Stimulated activated naive B cell treated with anti-CD40 and anti-IgM and Interleukin-4, amounts not matched to agents 10 μg/mL and 1 μg/mL and 100 μg/mL, for 72 hours (primary cell): ENCODE measurements around the gene TFIP11.

Experiments
- ATAC-seq, 2 donors: fragments of 150-1000 bp; cut with Tn5 transposase; replicated peaks; 2 replicates each; pipeline ENCODE4 v1.10.0; 2021; ENCODE audit warnings: moderate library complexity in 1 of 2
- DNase-seq: peaks from one replicate; pipeline ENCODE4 v3.0.0; 2021
- H3K27ac Mint-ChIP-seq: one replicate; pipeline ENCODE4 v1.8.0; 2022; ENCODE audit warnings: mild to moderate bottlenecking, mixed read lengths
- H3K27me3 Mint-ChIP-seq, 2 donors: one replicate each; pipeline ENCODE4 v1.8.0; 2022; ENCODE audit warnings: mixed read lengths in 2 of 2
- H3K36me3 Mint-ChIP-seq, 2 donors: one replicate each; pipeline ENCODE4 v1.8.0; 2022; ENCODE audit warnings: mixed read lengths in 2 of 2, mild to moderate bottlenecking in 1 of 2
- H3K4me1 Mint-ChIP-seq, 2 donors: one replicate each; pipeline ENCODE4 v1.8.0; 2022; ENCODE audit warnings: mixed read lengths in 2 of 2, mild to moderate bottlenecking in 1 of 2
- H3K4me3 Mint-ChIP-seq, 2 donors: one replicate each; pipeline ENCODE4 v1.8.0; 2022; ENCODE audit warnings: mild to moderate bottlenecking in 2 of 2, mixed read lengths in 2 of 2, moderate library complexity in 1 of 2
- H3K9me3 Mint-ChIP-seq, 2 donors: one replicate each; pipeline ENCODE4 v1.8.0; 2022; ENCODE audit warnings: mixed read lengths in 2 of 2, mild to moderate bottlenecking in 1 of 2

TFIP11 gene

DNA sequence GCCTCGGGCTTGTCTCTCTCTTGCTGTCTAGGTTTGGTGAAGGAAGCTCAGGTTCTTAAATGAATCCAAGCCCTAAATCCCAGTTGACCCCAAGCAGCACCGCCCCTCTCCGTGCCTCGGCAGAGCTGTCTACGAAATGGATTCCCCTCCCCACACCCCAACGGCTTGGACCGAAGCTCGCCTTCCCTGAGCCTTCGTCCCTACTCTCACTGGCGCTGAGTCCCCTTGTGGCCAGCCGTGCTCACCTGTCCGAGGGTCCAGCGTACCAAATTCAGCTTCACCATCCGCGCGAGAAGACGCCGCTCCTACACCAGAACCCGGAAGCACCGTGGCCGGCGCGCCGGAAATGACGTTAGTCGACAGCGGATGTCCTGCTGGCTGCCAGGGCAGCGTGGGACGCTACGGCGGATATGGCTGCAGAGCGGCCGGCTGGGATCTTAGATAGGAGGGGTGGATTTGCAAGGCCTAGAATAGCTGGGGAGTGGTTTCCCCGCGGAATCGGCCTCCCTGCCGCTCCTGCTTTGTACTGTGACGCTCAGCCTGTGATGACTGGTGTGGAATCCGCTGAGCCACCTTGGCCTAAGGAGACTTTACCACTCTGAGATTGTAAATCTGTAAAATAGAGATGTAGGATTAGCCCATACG lies at the start of gene TFIP11:
Gene TFIP11 (minus strand): TSS at position 325 of the 645 bp plus-strand sequence. CDS start 2,201 bp downstream, outside the sequence.
- H3K4me3 Mint-ChIP-seq: peak within 1 kb of the TSS; percentile 97 to 100
- peak; percentile 100 for ATAC-seq
- H3K9me3 Mint-ChIP-seq: no peaks in the 10 kb centered on the region
- peaks cover 25 to 37% of the 10 kb centered on the region in 2 donors for H3K4me1 Mint-ChIP-seq
- H3K27me3 Mint-ChIP-seq: no peaks in the 10 kb centered on the region
- peak; percentile 85 for DNase-seq
- peak within 1 kb of the TSS; percentile 98 for H3K27ac Mint-ChIP-seq
- H3K36me3 Mint-ChIP-seq: peaks cover 17 to 21% of the 10 kb centered on the region in 2 donors

DNA sequence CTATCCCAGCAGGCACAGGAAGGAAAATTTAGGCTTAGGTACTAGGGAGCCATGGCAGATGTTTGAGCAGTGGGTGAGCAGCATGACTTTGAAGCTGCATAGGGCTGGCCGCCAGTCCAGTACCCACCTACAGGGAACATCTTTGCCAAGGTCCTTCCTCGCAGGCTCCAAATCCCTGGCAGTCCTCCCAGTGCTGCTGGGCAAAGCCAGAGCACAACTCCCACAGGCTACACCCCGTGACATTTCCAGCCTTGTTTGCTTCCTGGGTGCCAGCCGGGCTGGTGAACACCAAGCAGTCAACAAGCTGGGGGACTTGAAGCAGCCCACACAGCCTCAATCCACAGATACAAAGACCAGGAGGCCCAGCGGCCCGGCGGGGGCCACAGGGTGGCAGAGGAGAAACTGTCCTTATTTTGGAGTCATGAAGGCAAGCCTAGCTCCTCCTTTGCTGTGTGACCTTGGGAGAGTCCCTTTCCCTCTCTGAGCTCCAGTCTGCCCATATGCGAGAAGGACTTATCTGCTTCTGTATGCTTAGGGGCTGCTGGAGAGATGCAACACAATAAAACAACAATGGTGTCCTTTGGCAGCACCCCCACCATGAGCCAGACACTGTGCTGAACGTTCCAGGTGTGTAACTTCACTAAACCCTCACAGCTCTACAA lies 49.6 kb upstream of the TFIP11 start:
- peaks cover 12 to 20% of the 10 kb centered on the region in 2 donors for H3K4me1 Mint-ChIP-seq
- no peak overlapping the region for H3K4me3 Mint-ChIP-seq
- ATAC-seq: no peak
- no peaks in the 10 kb centered on the region for H3K9me3 Mint-ChIP-seq
- no peak overlapping the region for H3K27ac Mint-ChIP-seq
- peaks cover 5 to 13% of the 10 kb centered on the region in 2 donors for H3K36me3 Mint-ChIP-seq
- H3K27me3 Mint-ChIP-seq: no peaks in the 10 kb centered on the region
- no peak for DNase-seq

DNA sequence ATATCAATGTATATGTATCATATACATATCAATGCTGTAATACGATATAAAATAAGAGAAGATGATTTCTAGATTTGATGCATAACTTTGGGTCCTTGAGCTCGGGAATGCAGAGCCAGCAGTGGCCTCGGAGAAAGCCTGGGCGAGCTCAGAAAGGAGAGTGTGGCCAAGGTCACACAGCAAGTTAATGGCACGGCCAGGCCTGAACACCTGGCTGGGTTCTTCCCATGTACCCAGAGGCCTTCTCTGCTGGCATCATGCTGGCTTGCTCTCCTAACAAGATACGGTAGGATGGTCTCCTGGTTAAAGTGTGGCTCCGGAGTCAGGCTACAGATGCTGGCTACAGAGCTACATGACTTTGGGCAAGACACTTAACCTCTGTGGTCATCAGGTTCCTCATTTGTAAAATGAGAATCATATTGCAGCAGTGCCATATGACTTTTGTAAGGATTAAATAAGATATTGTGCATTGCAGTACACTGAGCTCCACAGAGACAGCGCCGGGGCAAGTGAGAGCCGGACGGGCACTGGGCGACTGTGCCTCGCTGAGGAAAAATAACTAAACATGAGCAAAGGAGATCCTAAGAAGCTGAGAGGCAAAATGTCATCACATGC lies 47.8 kb upstream of the TFIP11 start:
- no peaks in the 10 kb centered on the region for H3K9me3 Mint-ChIP-seq
- H3K27ac Mint-ChIP-seq: no peak overlapping the region
- ATAC-seq (no peak), DNase-seq (no peak)
- no peaks in the 10 kb centered on the region for H3K27me3 Mint-ChIP-seq
- H3K4me3 Mint-ChIP-seq: no peak overlapping the region
- peaks cover 6 to 11% of the 10 kb centered on the region in 2 donors for H3K4me1 Mint-ChIP-seq
- H3K36me3 Mint-ChIP-seq: peaks cover 2 to 10% of the 10 kb centered on the region in 2 donors

DNA sequence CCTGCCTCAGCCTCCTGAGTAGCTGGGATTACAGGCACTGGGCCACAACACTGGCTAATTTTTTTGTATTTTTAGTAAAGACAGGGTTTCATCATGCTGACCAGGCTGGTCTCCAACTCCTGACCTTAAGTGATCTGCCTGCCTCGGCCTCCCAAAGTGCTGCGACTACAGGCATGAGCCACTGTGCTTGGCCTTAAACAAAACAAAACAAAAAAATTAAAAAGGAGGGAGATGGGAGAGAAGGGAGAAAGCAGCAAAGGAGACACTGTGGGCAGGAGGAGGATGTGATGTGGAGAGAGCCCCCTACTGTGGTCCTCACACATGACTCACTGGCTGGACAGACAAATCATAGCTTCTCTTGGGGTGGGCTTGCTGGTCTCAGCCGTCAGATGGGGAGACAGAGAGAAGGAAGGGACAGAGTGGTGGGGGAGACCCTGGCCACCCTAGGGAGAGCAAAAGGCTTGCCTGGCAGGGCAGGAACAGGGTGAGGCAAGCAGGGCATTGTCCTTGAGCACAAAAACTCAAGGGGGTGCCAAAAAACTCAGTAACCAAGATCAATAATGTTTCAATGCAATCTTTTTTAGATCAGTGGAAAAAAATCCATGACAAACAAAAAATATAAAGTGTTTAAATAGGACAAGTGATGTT lies 46.1 kb upstream of the TFIP11 start:
- H3K4me3 Mint-ChIP-seq: no peak overlapping the region
- H3K36me3 Mint-ChIP-seq: peaks cover 0 to 10% of the 10 kb centered on the region in 2 donors
- peaks cover 5 to 15% of the 10 kb centered on the region in 2 donors for H3K4me1 Mint-ChIP-seq
- H3K27ac Mint-ChIP-seq: no peak overlapping the region
- no peaks in the 10 kb centered on the region for H3K9me3 Mint-ChIP-seq
- no peaks in the 10 kb centered on the region for H3K27me3 Mint-ChIP-seq
- no peak for DNase-seq
- no peak for ATAC-seq

DNA sequence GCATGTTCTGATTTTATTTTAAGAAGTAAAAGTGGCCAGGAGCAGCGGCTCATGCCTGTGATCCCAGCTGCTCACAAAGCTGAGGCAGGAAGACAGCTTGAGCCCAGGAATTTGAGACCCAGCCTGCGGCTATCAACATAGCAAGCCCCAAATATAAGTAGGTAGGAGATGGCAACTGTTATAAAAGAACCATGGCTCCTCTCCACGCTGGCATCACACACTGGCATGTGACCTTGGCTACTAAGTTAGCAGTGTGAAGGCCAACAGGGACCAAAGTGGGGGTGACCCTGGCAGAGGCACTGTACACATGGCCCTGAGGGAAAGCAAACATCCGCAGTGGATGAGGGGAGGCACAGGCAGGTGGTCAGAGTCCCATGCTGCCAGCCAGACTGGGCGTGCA lies 44.6 kb upstream of the TFIP11 start:
- peaks cover 0 to 10% of the 10 kb centered on the region in 2 donors for H3K36me3 Mint-ChIP-seq
- DNase-seq (no peak), ATAC-seq (no peak)
- no peaks in the 10 kb centered on the region for H3K9me3 Mint-ChIP-seq
- H3K27ac Mint-ChIP-seq: no peak overlapping the region
- H3K27me3 Mint-ChIP-seq: no peaks in the 10 kb centered on the region
- peaks cover 6 to 21% of the 10 kb centered on the region in 2 donors for H3K4me1 Mint-ChIP-seq
- no peak overlapping the region for H3K4me3 Mint-ChIP-seq

DNA sequence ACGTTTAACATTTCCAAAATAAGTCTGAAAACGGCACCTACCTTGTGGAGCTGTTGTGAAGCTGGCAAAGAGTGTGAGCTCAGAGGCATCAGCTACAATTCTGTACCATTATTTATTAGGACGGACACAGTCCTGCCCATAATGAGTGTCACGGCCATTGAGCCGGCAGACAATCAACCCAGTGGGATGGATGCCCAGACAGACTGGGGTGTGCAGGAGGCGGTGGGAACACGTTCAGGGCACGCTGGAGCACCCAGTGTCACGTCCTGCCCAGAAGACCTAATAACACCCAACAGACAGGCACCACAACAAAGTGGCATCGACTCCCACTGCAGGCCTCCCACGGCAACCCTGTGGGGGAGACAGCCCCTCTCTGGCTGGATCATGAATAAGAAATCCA lies 43.2 kb upstream of the TFIP11 start:
- no peak overlapping the region for H3K27ac Mint-ChIP-seq
- H3K4me1 Mint-ChIP-seq: peaks cover 6 to 27% of the 10 kb centered on the region in 2 donors
- peaks cover 0 to 10% of the 10 kb centered on the region in 2 donors for H3K36me3 Mint-ChIP-seq
- H3K27me3 Mint-ChIP-seq: no peaks in the 10 kb centered on the region
- no peak overlapping the region for H3K4me3 Mint-ChIP-seq
- no peaks in the 10 kb centered on the region for H3K9me3 Mint-ChIP-seq
- DNase-seq (no peak), ATAC-seq (no peak)

DNA sequence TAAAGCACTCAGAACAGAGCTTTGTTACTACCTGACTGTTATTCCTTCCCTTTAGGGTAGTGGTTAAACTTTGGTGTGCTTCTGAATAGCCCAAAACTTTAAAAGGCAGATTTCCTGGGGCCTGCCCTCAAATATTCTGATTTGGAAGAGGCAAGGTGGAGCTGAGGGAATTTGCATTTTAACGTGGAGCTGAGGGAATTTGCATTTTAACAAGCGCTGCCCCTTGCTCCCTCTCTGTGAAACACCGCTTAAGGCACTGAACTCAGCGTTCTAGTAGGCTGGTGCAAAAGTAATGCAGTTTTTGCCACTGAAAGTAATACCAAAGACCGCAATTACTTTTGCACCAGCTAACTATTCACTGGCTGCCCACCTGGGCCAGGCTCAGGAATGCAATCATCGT lies 42.7 kb upstream of the TFIP11 start:
- H3K27me3 Mint-ChIP-seq: no peaks in the 10 kb centered on the region
- H3K4me1 Mint-ChIP-seq: peaks cover 6 to 27% of the 10 kb centered on the region in 2 donors
- DNase-seq (no peak), ATAC-seq (no peak)
- H3K4me3 Mint-ChIP-seq: no peak overlapping the region
- H3K27ac Mint-ChIP-seq: no peak overlapping the region
- H3K9me3 Mint-ChIP-seq: no peaks in the 10 kb centered on the region
- peaks cover 0 to 11% of the 10 kb centered on the region in 2 donors for H3K36me3 Mint-ChIP-seq

DNA sequence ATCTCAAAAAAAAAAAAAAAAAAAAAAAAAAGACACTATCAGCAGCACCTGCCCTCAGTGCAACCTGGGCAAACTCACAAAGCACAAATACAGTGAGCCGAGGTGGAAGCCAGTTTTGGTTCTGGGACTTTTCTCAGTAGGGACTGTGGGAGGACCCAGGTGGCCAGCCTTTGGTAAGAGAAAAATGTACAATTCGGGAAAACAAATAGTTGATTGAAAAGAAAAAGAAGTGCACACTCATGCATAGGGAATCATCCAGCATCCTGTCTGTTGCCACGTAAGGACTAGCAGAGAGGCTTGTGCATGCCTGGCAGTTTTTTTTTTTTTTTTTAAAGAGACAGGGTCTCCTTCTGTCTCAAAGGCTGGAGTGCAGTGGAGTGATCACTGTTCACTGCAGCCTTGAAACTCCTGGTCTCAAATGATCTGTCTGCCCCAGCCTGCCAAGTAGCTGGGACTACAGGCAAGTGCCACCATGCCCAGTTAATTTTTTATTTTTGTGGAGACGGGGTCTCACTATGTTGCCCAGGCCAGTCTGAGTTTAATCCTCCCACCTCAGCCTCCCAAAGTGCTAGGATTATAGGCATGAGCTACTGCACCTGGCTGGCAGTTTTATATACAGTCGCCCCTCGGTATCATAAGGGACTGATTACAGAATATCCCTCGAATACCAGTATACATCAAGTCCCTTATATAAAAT lies 40.9 kb upstream of the TFIP11 start:
- H3K9me3 Mint-ChIP-seq: no peaks in the 10 kb centered on the region
- ATAC-seq (no peak), DNase-seq (no peak)
- no peaks in the 10 kb centered on the region for H3K27me3 Mint-ChIP-seq
- no peak overlapping the region for H3K4me3 Mint-ChIP-seq
- H3K36me3 Mint-ChIP-seq: peaks cover 0 to 13% of the 10 kb centered on the region in 2 donors
- peaks cover 6 to 28% of the 10 kb centered on the region in 2 donors for H3K4me1 Mint-ChIP-seq
- no peak overlapping the region for H3K27ac Mint-ChIP-seq

DNA sequence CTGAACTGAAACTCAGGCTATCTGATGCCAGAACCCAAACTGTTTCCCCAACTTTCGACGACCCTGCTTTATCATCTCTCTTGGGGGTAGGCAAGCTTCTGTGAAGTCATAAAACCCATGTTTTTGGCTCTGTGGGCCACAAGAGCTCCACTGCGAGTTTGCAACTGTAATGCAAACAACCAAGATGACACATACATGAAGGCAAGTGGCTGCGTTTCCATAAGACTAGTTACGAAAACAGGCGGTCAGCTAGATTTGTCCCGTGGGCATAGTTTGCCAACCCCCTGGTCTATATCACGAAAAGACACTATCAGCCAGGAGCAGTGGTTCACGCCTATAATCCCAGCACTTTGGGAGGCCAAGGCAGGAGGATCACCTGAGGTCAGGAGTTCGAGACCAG lies 40.2 kb upstream of the TFIP11 start:
- H3K27me3 Mint-ChIP-seq: no peaks in the 10 kb centered on the region
- DNase-seq: no peak
- H3K36me3 Mint-ChIP-seq: peaks cover 0 to 14% of the 10 kb centered on the region in 2 donors
- peaks cover 7 to 30% of the 10 kb centered on the region in 2 donors for H3K4me1 Mint-ChIP-seq
- no peak overlapping the region for H3K4me3 Mint-ChIP-seq
- H3K27ac Mint-ChIP-seq: no peak overlapping the region
- no peaks in the 10 kb centered on the region for H3K9me3 Mint-ChIP-seq
- ATAC-seq: no peak

DNA sequence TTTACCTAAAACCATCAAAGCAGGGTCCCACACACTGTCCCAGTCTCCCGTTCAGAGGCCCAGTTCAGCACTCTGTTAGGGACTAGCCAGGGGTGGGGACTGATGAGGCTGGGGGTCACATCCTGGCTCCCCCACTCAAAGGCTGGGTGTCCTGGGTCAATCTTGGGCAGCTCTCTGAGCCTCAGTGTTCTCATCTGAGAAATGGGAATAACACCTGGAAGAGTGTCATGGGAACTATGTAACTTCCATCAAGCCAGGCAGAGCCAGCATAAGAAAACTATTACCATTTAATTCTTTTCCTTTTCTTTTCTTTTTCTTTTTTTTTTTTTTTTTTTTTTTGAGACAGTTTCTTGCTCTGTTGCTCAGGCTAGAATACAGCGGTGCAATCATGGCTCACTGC lies 39.3 kb upstream of the TFIP11 start:
- H3K9me3 Mint-ChIP-seq: no peaks in the 10 kb centered on the region
- H3K4me1 Mint-ChIP-seq: peaks cover 12 to 39% of the 10 kb centered on the region in 2 donors
- DNase-seq: no peak
- ATAC-seq: no peak
- no peak overlapping the region for H3K27ac Mint-ChIP-seq
- H3K36me3 Mint-ChIP-seq: peaks cover 1 to 15% of the 10 kb centered on the region in 2 donors
- H3K4me3 Mint-ChIP-seq: no peak overlapping the region
- no peaks in the 10 kb centered on the region for H3K27me3 Mint-ChIP-seq

DNA sequence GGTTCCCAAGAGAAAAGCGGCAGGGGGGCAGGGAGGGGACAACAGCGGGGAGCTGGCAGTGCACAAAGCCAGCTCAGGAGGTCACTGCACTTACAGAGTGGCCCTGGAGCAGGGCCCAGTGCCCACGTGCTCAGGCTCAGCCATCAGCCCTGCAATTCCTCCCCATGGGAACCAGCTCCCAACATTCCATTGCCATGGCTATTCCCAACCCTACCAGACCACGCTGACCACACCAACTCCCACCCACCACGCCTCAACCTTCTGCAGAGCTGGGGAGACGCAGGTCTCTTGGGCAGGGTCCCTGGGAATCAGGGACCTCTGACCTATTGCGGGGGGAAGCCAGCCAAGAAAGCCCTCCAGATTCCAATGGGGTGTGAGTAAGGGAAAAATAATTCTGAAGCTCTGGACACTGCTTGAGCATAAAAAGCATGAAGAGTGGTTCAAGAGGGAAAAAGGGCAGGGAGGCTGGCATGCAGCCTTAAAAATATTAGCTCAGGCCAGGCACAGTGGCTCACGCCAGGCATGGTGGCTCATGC lies 38.3 kb upstream of the TFIP11 start:
- Mint-ChIP-seq H3K4me3 (no peak overlapping the region), H3K27ac (no peak overlapping the region), H3K9me3 (no peaks in the 10 kb centered on the region)

DNA sequence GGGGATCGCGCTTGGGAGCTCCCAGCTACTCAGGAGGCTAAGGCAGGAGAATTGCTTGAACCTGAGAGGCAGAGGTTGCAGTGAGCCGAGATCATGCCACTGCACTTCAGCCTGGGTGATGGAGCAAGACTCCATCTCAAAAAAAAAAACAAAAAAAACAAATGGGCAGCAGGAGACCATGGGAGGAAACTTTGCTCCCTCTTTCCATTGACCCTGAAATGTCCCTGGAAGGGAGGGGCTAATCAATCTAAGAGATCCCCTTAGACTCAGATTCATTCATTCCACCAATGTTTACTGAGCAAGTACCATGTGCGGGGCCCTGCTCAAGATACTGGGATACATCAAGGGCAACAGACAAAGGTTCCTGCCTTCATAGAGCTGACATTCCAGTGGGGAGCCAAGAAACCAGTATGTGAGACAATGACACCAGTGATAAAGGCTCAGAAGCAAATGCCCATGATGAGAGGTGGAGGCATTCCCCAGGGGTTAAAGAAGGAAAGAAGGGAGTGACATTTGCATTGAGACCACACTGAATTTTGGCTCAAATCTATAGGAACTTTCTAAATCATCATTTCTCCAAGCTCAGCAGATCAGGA lies 37.7 kb upstream of the TFIP11 start:
- Mint-ChIP-seq H3K27me3 (no peaks in the 10 kb centered on the region), H3K4me1 (peaks cover 17 to 46% of the 10 kb centered on the region in 2 donors), H3K9me3 (no peaks in the 10 kb centered on the region), H3K36me3 (peaks cover 3 to 19% of the 10 kb centered on the region in 2 donors), H3K4me3 (no peak overlapping the region), H3K27ac (no peak overlapping the region)
- DNase-seq: no peak
- ATAC-seq: no peak

More for the DNA sequence above, 38.3 kb upstream of the TFIP11 start:
- no peak for DNase-seq
- Mint-ChIP-seq H3K27me3 (no peaks in the 10 kb centered on the region), H3K4me1 (peaks cover 16 to 46% of the 10 kb centered on the region in 2 donors), H3K36me3 (peaks cover 3 to 19% of the 10 kb centered on the region in 2 donors)
- ATAC-seq: no peak

DNA sequence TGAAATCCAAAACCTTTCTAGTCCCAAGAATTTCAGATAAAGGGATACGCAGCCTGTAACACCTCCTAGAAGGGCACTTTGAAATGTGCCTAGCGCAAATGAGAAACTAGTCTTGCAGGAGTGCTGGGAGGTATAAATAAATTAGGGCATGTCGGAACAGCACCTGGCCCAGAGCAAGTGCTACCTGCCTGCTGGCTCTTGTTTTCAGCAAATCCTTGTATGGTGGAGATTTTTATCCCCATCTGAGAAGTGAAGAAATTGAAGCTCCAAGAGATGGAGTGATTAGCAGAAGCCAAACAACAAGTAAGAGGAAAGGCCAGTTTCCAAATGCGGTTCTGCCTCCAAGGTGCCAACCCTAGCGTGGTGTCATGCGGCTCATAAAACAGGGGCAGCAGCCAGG lies 36.7 kb upstream of the TFIP11 start:
- ATAC-seq (no peak), DNase-seq (no peak)
- peaks cover 3 to 19% of the 10 kb centered on the region in 2 donors for H3K36me3 Mint-ChIP-seq
- H3K9me3 Mint-ChIP-seq: no peaks in the 10 kb centered on the region
- peaks cover 21 to 42% of the 10 kb centered on the region in 2 donors for H3K4me1 Mint-ChIP-seq
- no peak overlapping the region for H3K27ac Mint-ChIP-seq
- H3K4me3 Mint-ChIP-seq: no peak overlapping the region
- H3K27me3 Mint-ChIP-seq: no peaks in the 10 kb centered on the region
